HEK293T (cell line): ENCODE data around the gene ARHGAP9.

Source experiments
- BHLHE40 ChIP-seq: fragments of 450-650 bp; IDR thresholded peaks from 2 replicates; pipeline ENCODE4 v1.6.1; 2016; ENCODE audit warnings: mild to moderate bottlenecking, moderate library complexity, borderline replicate concordance
- CTBP1 ChIP-seq: fragments of 450-650 bp; IDR thresholded peaks from 2 replicates; pipeline ENCODE4 v1.6.1; 2016; ENCODE audit warnings: borderline replicate concordance
- ELF4 ChIP-seq: fragments of 450-650 bp; IDR thresholded peaks from 2 replicates; pipeline ENCODE4 v1.6.1; 2017; ENCODE audit warnings: antibody characterized with exemption
- FOXA1 ChIP-seq: fragments of 450-650 bp; IDR thresholded peaks from 2 replicates; pipeline ENCODE4 v1.6.1; 2016; ENCODE audit warnings: mild to moderate bottlenecking
- FOXK2 ChIP-seq: fragments of 450-650 bp; IDR thresholded peaks from 2 replicates; pipeline ENCODE4 v1.6.1; 2016; ENCODE audit warnings: mild to moderate bottlenecking
- FOXM1 ChIP-seq: fragments of 450-650 bp; IDR thresholded peaks from 2 replicates; pipeline ENCODE4 v1.6.1; 2017; ENCODE audit warnings: mild to moderate bottlenecking, borderline replicate concordance
- NFRKB ChIP-seq: fragments of 450-650 bp; IDR thresholded peaks from 2 replicates; pipeline ENCODE4 v1.6.1; 2016; ENCODE audit warnings: mild to moderate bottlenecking, moderate library complexity
- SP1 ChIP-seq: fragments of 450-650 bp; IDR thresholded peaks from 2 replicates; pipeline ENCODE4 v1.6.1; 2017
- SUZ12 ChIP-seq: fragments of 450-650 bp; IDR thresholded peaks from 2 replicates; pipeline ENCODE4 v1.6.1; 2016; ENCODE audit warnings: mild to moderate bottlenecking
- TARDBP ChIP-seq: fragments of 450-650 bp; IDR thresholded peaks from 2 replicates; pipeline ENCODE4 v1.6.1; 2016
- ZNF384 ChIP-seq: fragments of 450-650 bp; IDR thresholded peaks from 2 replicates; pipeline ENCODE4 v1.6.1; 2016

- TF ChIP-seq SUZ12 (no peak), FOXA1 (no peak), CTBP1 (no peak), NFRKB (no peak), FOXK2 (no peak), FOXM1 (no peak), BHLHE40 (no peak), SP1 (no peak), ZNF384 (no peak), TARDBP (no peak), ELF4 (no peak)
Measured at GRCh38 chr12:57460468-57460784, 19.2 kb downstream of the ARHGAP9 start.
